HuH-7.5 (cell line): ENCODE results near the gene FRG2C.
"Not testable (repeated sequence)": the region's sequence is repeated elsewhere in the genome, so short reads cannot be mapped to it uniquely, and the experiment has no call there.

Experiments used
- DNase-seq: peaks from one replicate; pipeline ENCODE4 v3.0.0; 2011; ENCODE audit warnings: low spot score

FRG2C gene

GRCh38 chr3:75664028-75664427 is at the start of gene FRG2C:
FRG2C (plus strand) TSS chr3:75664328; CDS start chr3:75664380, 52 bp downstream.
- not testable (repeated sequence) for DNase-seq

GRCh38 chr3:75618666-75619305 is 45.3 kb upstream of the FRG2C start:
- not testable (repeated sequence) for DNase-seq

- not testable (repeated sequence) for DNase-seq
Measured at GRCh38 chr3:75619481-75620031, 44.6 kb upstream of the FRG2C start.

- DNase-seq: not testable (repeated sequence)
Measured at GRCh38 chr3:75621772-75622171, 42.4 kb upstream of the FRG2C start.

GRCh38 chr3:75623656-75624055 is 40.5 kb upstream of the FRG2C start:
- not testable (repeated sequence) for DNase-seq

- not testable (repeated sequence) for DNase-seq
Measured at GRCh38 chr3:75630887-75631535, 33.1 kb upstream of the FRG2C start.

GRCh38 chr3:75631541-75631940 is 32.6 kb upstream of the FRG2C start:
- no peak for DNase-seq

GRCh38 chr3:75638947-75639346 is 25.2 kb upstream of the FRG2C start:
- DNase-seq: not testable (repeated sequence)

GRCh38 chr3:75641107-75641517 is 23.0 kb upstream of the FRG2C start:
- not testable (repeated sequence) for DNase-seq

GRCh38 chr3:75643031-75643800 is 20.9 kb upstream of the FRG2C start:
- DNase-seq: not testable (repeated sequence)

GRCh38 chr3:75645548-75645947 is 18.6 kb upstream of the FRG2C start:
- DNase-seq: not testable (repeated sequence)

GRCh38 chr3:75650191-75650590 is 13.9 kb upstream of the FRG2C start:
- DNase-seq: no peak

GRCh38 chr3:75655101-75655904 is 8.8 kb upstream of the FRG2C start:
- not testable (repeated sequence) for DNase-seq

- DNase-seq: not testable (repeated sequence)
Measured at GRCh38 chr3:75655956-75656355, 8.2 kb upstream of the FRG2C start.

GRCh38 chr3:75658411-75659107 is 5.6 kb upstream of the FRG2C start:
- DNase-seq: not testable (repeated sequence)

- not testable (repeated sequence) for DNase-seq
Measured at GRCh38 chr3:75659108-75659433, 5.1 kb upstream of the FRG2C start.

GRCh38 chr3:75665626-75666025 is 1.5 kb downstream of the FRG2C start:
- not testable (repeated sequence) for DNase-seq

GRCh38 chr3:75667757-75668701 is 3.9 kb downstream of the FRG2C start:
- DNase-seq: not testable (repeated sequence)

- DNase-seq: not testable (repeated sequence)
Measured at GRCh38 chr3:75668759-75669347, 4.7 kb downstream of the FRG2C start.
